Stomach (tissue), 4 donors: ENCODE results near the gene MAP3K7CL.

Experiments
- CTCF ChIP-seq, 7 experiments: fragments of 450-650 bp in 4 of 7; fragments of 200-600 bp in 3 of 7; sonication (generic) in 3 of 7; IDR thresholded peaks; one replicate each; pipeline ENCODE4 v1.5.1; 2016 to 2019; ENCODE audit warnings: antibody characterized with exemption in 7 of 7, control low read depth in 2 of 7, mild to moderate bottlenecking in 1 of 7
- POLR2A ChIP-seq, 4 donors: fragments of 450-650 bp; IDR thresholded peaks; one replicate each; pipeline ENCODE4 v1.6.1; 2016; ENCODE audit warnings: antibody characterized with exemption in 4 of 4, control low read depth in 2 of 4, mild to moderate bottlenecking in 1 of 4, moderate library complexity in 1 of 4

GRCh38 chr21:29121759-29122158 is 8.7 kb upstream of the MAP3K7CL start:
- TF ChIP-seq CTCF (IDR thresholded peaks at IDR 0.05), result no peak
- no peak for TF ChIP-seq POLR2A (IDR thresholded peaks at IDR 0.05)
